Vagina (tissue), 2 donors: ENCODE data around the gene SNHG17.

Experiments
- POLR2A ChIP-seq, 2 donors: fragments of 450-650 bp; IDR thresholded peaks; one replicate each; pipeline ENCODE4 v1.6.1; 2017; ENCODE audit warnings: antibody characterized with exemption in 2 of 2, mild to moderate bottlenecking in 2 of 2, moderate library complexity in 2 of 2
- POLR2AphosphoS5 ChIP-seq, 2 donors: sonication (generic); formaldehyde crosslinking; IDR thresholded peaks; one replicate each; pipeline ENCODE4 v1.9.0; 2017; ENCODE audit warnings: antibody characterized with exemption in 2 of 2, mild to moderate bottlenecking in 2 of 2, low read depth in 1 of 2; ENCODE audit not compliant: insufficient read depth in 1 of 2
- TF ChIP-seq, protein P1 (sequence below), 3 experiments: fragments of 450-650 bp in 2 of 3; fragments of 200-600 bp in 1 of 3; sonication (generic) in 1 of 3; IDR thresholded peaks; one replicate each; pipeline ENCODE4 v1.5.1; 2017 to 2019; ENCODE audit warnings: antibody characterized with exemption in 3 of 3, mild to moderate bottlenecking in 2 of 3, moderate library complexity in 2 of 3

DNA sequence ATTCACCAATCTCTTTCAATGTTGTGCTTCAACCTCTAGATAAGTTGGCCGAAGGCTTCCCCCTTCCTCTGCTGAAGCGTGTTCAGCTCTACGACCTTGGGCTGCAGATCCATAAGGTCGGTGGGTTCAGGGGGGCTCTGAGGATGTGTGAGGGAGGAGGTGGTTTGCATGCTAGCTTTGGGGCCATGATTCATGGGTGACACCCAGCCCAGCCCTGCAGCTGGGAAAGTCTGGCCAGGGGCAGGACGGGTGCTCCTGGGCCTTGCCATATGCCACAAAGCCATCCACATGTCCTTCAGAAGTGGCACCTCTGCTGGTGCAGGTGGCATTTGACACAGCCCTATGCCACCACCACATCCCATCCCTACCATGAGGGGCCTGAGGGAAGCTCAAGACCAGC is 61.2 kb downstream of the SNHG17 start:
- TF ChIP-seq POLR2AphosphoS5 (IDR thresholded peaks at IDR 0.05; ENCODE audit: insufficient read depth in 1 of 2, low read depth in 1 of 2) (no peak), POLR2A (IDR thresholded peaks at IDR 0.05) (no peak)
- TF ChIP-seq, protein P1, sequence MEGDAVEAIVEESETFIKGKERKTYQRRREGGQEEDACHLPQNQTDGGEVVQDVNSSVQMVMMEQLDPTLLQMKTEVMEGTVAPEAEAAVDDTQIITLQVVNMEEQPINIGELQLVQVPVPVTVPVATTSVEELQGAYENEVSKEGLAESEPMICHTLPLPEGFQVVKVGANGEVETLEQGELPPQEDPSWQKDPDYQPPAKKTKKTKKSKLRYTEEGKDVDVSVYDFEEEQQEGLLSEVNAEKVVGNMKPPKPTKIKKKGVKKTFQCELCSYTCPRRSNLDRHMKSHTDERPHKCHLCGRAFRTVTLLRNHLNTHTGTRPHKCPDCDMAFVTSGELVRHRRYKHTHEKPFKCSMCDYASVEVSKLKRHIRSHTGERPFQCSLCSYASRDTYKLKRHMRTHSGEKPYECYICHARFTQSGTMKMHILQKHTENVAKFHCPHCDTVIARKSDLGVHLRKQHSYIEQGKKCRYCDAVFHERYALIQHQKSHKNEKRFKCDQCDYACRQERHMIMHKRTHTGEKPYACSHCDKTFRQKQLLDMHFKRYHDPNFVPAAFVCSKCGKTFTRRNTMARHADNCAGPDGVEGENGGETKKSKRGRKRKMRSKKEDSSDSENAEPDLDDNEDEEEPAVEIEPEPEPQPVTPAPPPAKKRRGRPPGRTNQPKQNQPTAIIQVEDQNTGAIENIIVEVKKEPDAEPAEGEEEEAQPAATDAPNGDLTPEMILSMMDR (IDR thresholded peaks at IDR 0.05): no peak
